Measurements from ENCODE around the gene SH2D5. TPM values are rescaled to one million over a fixed set of nuclear protein-coding genes. Genes with fewer than 3 reads are reported as not detected.

The SH2D5 gene
- total and polyA plus RNA-seq, 9 donors, result 0.15 to 1.8 (median 0.65) TPM; not detected in 1

DNA sequence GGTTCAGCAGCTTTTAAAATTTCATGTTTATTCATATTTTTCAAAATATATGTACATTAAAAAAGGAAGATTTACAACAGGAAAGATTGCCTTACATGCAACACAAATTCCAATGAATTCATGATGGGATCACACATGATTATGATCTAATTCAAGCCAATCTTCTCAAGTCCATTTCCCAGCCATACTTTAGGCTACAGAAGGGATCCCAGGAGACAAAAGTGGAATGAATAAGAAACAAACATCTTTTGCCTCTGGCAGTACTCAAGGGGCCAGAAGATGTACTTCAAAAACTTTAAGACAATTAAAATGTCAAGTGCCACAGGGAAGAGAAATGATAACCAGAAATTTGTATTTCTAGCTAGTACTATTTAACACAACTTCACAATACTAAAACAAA is 10.2 kb upstream of the SH2D5 start:
- Histone ChIP-seq H3K27ac (no peak overlapping the region), H3K4me1 (ENCODE audit: insufficient read depth) (no peaks in the 10 kb centered on the region), H3K4me3 (no peak overlapping the region), H3K36me3 (no peaks in the 10 kb centered on the region), H3K27me3 (no peaks in the 10 kb centered on the region), H3K9me3 (no peaks in the 10 kb centered on the region)
- TF ChIP-seq EP300 (IDR thresholded peaks at IDR 0.05) (no peak), POLR2A (IDR thresholded peaks at IDR 0.05) (no peak)
- TF ChIP-seq, protein P1, sequence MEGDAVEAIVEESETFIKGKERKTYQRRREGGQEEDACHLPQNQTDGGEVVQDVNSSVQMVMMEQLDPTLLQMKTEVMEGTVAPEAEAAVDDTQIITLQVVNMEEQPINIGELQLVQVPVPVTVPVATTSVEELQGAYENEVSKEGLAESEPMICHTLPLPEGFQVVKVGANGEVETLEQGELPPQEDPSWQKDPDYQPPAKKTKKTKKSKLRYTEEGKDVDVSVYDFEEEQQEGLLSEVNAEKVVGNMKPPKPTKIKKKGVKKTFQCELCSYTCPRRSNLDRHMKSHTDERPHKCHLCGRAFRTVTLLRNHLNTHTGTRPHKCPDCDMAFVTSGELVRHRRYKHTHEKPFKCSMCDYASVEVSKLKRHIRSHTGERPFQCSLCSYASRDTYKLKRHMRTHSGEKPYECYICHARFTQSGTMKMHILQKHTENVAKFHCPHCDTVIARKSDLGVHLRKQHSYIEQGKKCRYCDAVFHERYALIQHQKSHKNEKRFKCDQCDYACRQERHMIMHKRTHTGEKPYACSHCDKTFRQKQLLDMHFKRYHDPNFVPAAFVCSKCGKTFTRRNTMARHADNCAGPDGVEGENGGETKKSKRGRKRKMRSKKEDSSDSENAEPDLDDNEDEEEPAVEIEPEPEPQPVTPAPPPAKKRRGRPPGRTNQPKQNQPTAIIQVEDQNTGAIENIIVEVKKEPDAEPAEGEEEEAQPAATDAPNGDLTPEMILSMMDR (IDR thresholded peaks at IDR 0.05), result no peak
- intact Hi-C loops (cut with DNase I), result no loop called here
- no peak for DNase-seq

- Histone ChIP-seq H3K9me3 (no peaks in the 10 kb centered on the region), H3K4me3 (no peak overlapping the region), H3K27me3 (no peaks in the 10 kb centered on the region), H3K36me3 (no peaks in the 10 kb centered on the region), H3K4me1 (ENCODE audit: insufficient read depth) (no peaks in the 10 kb centered on the region), H3K27ac (no peak overlapping the region)
- 67 to 85% (median 72%) methylated on average over 2 of the region's 2 CpGs for WGBS, 3 donors
- TF ChIP-seq EP300 (IDR thresholded peaks at IDR 0.05) (no peak), POLR2A (IDR thresholded peaks at IDR 0.05) (no peak)
- TF ChIP-seq, protein P1 (IDR thresholded peaks at IDR 0.05), result no peak
- no peak for DNase-seq
- intact Hi-C loops (cut with DNase I), result no loop called here
Observed at GRCh38 chr1:20740781-20741180, 8.3 kb upstream of the SH2D5 start.

DNA sequence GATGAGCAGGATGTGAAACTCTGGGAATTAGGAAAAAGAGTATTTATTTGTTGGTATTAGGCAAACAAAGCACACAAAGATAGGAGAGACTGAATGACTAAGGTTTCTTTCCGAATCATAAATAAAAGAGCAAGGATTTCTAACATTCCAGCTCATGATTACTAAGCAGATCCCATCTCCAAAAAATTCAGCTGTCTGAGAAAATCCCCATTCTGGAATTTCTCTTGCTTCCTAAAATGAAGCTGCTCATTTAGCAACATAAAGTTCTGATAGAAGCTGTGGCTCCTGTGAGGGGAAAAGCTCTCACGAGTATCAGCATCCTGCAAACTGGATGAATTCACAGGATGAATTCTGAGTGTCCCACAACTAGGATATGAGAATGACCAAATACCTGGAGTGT is 6.7 kb upstream of the SH2D5 start:
- Histone ChIP-seq H3K9me3 (no peaks in the 10 kb centered on the region), H3K36me3 (no peaks in the 10 kb centered on the region), H3K4me3 (no peak overlapping the region), H3K27ac (no peak overlapping the region), H3K27me3 (no peaks in the 10 kb centered on the region), H3K4me1 (ENCODE audit: insufficient read depth) (no peaks in the 10 kb centered on the region)
- intact Hi-C loops (cut with DNase I), result no loop called here
- no peak for TF ChIP-seq EP300 (IDR thresholded peaks at IDR 0.05)
- TF ChIP-seq POLR2A (IDR thresholded peaks at IDR 0.05), result no peak
- TF ChIP-seq, protein P1 (IDR thresholded peaks at IDR 0.05), result no peak
- no peak for DNase-seq
- WGBS, 3 donors, result 15 to 26% (median 25%) methylated on average over 2 of the region's 2 CpGs

DNA sequence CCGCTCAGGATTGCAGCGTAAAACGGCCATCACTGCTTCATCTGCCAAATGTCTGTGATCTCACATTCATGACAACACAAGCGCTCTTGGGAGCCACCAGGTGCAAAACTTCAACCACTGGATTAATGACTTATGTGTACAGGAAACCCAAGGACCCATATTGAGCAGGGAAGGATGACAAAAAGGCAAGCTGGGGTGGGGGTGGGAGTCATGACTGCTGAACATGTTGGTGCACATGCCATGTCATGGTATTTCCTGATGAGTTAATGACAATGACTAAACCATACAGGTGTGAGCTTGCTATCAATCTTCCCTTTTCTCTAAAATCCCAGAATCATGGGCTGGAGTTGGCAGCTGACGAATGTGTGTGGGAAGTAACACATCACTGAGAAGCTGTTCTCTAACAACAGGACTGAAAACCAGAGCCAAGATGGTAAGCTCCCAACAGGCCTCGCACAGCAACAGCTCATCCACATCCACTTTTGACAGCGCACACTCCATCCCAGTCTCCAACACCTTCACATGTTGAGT is 3.1 kb upstream of the SH2D5 start:
- peaks cover 7% of the 10 kb centered on the region for H3K4me1 ChIP-seq (ENCODE audit: insufficient read depth)
- no peaks in the 10 kb centered on the region for H3K36me3 ChIP-seq
- H3K27ac ChIP-seq, result no peak overlapping the region
- no peak for TF ChIP-seq POLR2A (IDR thresholded peaks at IDR 0.05)
- TF ChIP-seq, protein P1 (IDR thresholded peaks at IDR 0.05), result no peak
- no peak for TF ChIP-seq EP300 (IDR thresholded peaks at IDR 0.05)
- no peaks in the 10 kb centered on the region for H3K9me3 ChIP-seq
- H3K4me3 ChIP-seq, result no peak overlapping the region
- no peaks in the 10 kb centered on the region for H3K27me3 ChIP-seq
- no peak for DNase-seq
- intact Hi-C loops (cut with DNase I), result no loop called here
- WGBS, 3 donors, result 60 to 74% (median 70%) methylated on average over 7 of the region's 7 CpGs

Data from ovary (tissue), 9 donors.